HG02798 (cell line): ENCODE results near the gene PAK2.
A peak's percentile ranks its signal among the peaks of the same experiment; 100 is the strongest.
"Not testable (repeated sequence)": the region's sequence is repeated elsewhere in the genome, so short reads cannot be mapped to it uniquely, and the experiment has no call there.

Experiments used
- ATAC-seq: cut with Tn5 transposase; IDR thresholded peaks from one replicate; pipeline ENCODE4 v1.9.1; 2021; ENCODE audit warnings: mild to moderate bottlenecking; ENCODE audit not compliant: unreplicated experiment, poor library complexity

Gene PAK2

GRCh38 chr3:196777836-196778235 lies 38.2 kb downstream of the PAK2 start:
- no peak for ATAC-seq

- ATAC-seq: no peak
These were observed 39.1 kb downstream of the PAK2 start for GRCh38 chr3:196778755-196779154.

DNA sequence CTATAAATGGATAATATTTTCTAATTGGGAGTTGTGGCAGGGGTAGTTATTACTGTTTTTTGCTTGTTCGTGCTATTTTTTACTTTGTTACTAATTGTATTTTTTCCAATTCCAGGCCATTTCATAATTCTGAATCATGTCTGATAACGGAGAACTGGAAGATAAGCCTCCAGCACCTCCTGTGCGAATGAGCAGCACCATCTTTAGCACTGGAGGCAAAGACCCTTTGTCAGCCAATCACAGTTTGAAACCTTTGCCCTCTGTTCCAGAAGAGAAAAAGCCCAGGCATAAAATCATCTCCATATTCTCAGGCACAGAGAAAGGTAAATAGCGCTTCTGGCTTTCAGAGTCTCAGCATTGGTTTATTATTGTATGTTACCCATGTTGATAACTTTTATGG lies 42.9 kb downstream of the PAK2 start:
- ATAC-seq: no peak

DNA sequence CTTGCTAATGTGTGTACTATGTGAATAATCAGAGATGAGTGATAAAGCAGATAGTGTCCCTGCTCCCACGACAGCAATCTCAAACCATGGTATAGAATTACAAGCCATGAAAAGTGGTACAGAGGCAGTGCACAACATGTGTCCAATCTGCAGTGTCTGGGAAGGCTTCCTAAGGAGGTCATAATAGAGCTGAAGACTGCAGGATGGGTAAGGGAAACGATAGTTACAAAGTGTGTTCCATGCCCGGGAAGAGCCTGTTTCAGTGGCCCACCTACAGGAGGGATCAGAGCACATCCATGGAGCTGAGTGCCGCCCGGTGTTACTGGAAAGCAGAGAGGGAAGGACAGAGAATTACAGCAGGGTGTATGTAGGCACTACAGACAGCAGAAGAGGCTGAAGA lies 48.9 kb downstream of the PAK2 start:
- no peak for ATAC-seq

DNA sequence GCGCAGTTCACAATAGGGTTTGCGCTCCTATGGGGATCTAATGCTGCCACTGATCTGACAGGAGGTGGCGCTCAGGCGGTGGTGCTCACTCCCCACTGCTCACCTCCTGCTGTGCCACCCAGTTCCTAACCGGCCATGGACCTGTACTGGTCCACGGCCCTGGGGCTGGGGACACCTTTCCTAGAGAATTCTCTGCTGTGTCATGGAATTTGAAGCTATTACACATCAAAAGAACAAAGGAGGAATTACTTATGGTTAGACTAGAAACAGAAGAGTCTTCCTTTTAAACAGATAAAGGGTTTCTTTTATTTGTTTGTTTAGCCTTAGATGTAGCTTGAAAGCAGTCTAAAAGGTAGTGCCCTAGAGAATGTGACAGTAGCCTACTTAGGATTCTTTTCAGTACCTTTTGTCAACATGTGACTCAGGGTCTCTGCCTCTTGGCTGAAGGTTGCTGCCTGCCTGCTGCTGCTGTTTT lies 50.3 kb downstream of the PAK2 start:
- no peak for ATAC-seq

DNA sequence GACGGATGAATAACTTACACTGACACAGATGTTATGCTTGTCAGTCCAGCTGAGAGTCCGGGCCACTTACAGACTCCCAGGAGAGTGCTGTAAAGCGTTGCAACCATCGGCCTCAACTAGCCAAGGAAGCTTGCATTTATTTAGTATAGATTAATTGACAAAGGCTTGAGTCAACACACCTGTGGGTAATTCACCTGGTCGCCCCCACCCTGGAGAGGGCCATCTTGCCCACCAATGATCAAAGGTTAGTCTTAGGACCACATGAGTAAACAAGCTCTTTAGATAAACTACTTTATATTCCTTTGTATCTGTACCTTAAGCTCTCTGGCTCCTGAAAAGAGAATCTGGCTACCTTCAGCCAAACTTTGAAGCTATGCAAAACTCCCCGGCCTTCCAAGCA lies 51.0 kb downstream of the PAK2 start:
- ATAC-seq: no peak

GRCh38 chr3:196792771-196793170 lies 53.1 kb downstream of the PAK2 start:
- no peak for ATAC-seq

DNA sequence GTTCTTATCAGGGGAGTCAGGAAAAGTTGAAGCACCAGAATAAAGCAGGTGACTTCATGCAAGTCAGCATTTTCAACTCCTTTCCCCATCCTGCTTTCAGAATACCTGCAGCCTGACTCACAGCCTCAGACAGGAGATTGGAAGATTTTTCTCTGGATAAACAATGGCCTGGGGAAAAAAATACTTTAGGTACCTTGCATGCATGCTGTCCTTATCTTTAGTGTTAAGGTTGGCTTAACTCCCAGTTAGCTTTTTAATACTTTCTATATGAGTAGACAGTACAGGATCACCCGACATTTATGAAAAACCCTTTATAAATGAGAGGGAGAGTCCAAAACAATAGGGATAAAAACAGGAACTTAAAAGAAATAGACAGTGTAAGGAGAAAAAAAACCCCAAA lies 53.6 kb downstream of the PAK2 start:
- no peak for ATAC-seq

- ATAC-seq: no peak
These were observed 54.8 kb downstream of the PAK2 start for GRCh38 chr3:196794467-196794866.

DNA sequence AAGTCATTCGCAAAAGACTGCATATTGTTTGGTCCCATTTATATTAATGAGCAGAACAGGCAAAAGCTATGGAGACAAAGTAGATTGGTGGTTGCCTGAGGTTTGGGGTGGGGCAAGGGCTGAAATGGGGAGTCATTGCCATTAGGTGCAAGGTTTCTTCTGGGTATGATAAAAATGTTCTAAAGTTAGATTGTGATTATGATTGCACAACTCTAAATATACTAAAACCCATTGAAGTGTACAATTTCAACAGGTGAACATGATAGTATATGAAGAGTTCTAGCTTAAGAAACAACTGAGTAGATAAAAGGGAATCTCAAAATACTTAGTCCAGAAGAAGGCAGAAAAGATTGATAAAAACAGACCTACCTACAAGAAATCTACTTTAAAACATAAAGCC lies 56.7 kb downstream of the PAK2 start:
- no peak for ATAC-seq

DNA sequence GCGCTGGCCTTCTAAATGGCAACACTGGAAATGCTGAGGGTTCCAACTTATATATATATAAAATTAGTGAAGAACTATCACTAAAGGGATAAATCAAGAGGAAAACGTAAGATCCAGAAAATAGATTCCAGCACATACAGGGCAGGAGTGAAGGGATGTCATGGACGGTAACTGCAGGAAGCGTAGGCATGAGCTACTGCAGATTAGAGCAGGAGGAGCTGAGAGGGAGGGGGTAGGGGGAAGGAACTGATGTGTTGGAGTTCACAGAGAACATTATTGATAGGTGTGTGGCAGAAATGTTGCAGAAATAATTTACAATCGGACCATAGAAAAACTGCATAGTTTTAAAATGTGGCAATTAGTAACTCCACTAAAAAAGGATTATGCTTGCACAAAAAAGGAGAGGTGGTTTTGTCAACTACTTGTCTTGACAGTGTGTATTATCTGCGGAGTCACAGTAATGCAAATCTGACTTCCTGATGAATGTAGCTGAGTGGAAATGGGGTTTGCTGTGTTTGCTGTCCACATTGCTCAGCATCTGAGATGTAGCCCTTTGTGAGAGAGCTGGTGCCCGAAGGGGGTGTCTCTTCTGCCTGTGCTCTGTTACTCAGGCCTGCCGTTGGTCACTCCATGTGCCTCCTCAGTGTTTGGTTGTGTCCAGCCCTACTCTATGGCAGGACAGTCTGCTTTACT lies 61.2 kb downstream of the PAK2 start:
- no peak for ATAC-seq

- no peak for ATAC-seq
These were observed 64.3 kb downstream of the PAK2 start for GRCh38 chr3:196803891-196804468.

DNA sequence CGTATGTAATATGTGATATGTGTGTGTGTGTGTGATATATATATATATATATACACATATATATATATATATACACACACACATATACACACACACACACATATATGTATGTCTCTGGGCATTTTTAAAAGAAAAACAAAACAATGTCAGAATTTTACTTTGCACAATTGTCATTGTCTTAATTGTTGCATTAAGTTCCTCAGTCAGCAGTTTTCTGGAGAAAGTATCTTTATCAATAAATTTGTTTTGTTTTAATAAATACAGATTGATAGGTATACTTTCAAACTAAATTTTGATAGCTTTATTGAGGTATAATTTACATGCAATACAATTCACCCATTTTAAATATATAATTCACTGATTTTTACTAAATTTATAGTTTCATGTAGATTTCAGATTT lies 65.1 kb downstream of the PAK2 start:
- no peak for ATAC-seq

- no peak for ATAC-seq
These were observed 71.4 kb downstream of the PAK2 start for GRCh38 chr3:196810963-196811581.

DNA sequence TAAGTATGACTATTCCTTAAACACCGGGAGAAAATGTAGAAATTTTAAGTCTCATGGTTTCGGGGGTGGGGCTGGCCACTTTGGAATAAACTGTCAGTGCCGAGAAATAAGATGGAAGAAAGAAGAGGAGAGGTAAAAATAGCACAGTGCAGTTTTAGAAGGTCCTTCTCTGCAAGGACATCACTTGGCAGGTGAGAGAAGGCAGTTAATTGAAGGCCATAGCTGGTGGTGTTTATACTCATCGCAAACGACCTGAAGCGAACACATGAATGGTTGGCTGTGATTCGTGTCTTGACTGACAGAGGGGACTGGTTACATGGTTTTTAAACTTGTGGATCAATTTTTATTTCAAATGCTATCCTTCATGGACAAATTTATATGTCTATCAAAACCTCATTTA lies 73.2 kb downstream of the PAK2 start:
- ATAC-seq: no peak

DNA sequence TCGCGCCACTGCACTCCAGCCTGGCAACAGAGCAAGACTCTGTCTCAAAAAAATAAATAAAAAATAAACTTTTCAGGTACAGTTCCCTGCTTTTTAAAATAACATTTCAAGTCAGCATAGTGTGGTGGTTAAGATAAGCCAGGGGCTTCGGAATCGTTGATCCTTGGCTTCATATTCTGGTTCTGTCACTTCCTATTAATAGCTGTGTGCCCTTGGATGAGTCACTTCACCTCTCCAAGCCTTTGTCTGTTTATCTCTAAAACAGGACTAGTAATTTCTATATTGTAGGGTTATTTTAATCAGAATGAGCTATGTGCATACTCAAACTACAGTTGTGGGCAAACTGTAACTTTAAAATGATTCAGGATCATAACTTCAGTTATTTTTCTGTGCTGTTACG lies 74.2 kb downstream of the PAK2 start:
- no peak for ATAC-seq

GRCh38 chr3:196821806-196822355 lies 82.2 kb downstream of the PAK2 start:
- ATAC-seq: no peak

DNA sequence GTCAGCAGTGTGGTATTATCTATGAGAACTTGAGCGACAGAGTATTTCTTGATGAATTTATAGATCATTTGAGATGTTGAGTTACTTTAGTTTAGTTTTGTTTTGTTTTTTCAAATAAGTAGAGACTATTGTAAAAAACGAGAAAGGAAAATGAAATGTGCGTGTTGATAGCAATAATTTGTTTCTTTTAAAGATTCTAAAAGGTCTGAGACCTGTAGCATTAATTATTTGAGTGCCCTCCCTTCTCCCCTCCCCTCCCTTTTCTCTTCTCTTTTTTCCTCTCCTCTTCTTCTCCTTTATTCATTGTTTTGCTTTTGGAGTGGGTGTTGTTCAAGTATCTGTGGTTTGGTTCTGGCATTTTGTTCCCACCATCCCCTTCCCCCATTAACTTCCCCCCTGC lies 90.0 kb downstream of the PAK2 start:
- ATAC-seq: not testable (repeated sequence)

GRCh38 chr3:196835086-196835485 lies 95.4 kb downstream of the PAK2 start:
- ATAC-seq: no peak

GRCh38 chr3:196836626-196837025 lies 97.0 kb downstream of the PAK2 start:
- ATAC-seq: not testable (repeated sequence)

DNA sequence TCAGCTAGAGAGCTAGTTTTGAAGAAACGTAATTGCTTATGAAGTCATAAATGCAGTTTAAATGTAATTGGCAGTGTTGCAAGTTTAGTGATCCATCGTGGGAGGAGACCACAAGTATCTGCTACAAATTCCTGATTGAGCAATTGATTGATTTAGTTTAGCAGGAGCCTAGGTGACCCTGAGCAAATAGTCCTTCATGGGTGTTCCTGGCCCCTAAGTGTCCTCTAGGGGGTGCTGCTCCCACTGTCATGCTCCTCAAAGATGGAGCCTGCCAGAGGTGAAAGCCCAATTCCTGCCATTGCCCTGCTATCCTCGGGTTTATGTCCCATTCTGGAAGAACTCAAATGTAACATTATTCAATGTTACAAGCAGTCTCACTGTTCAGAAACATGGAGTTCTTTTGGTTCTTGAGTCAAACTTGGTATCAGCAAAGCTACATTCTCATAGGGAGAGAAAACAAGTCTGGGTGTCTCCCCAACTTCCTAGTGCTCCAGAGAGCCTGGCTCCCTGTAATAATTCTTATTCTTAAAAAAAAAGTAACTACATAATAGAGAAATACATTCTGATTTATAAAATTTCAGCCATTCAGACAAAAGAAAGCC lies 98.3 kb downstream of the PAK2 start:
- peak; percentile 64 for ATAC-seq
